ENCODE measurements around the gene PTPRT.

- TF ChIP-seq CTCF (IDR thresholded peaks at IDR 0.05) = no peak
- TF ChIP-seq POLR2A (IDR thresholded peaks at IDR 0.05) = no peak
Measured at GRCh38 chr20:42379385-42379784, 810.3 kb downstream of the PTPRT start.

Data from uterus (tissue), 2 donors.